ENCODE measurements around the gene ICA1.

The ICA1 gene

DNA sequence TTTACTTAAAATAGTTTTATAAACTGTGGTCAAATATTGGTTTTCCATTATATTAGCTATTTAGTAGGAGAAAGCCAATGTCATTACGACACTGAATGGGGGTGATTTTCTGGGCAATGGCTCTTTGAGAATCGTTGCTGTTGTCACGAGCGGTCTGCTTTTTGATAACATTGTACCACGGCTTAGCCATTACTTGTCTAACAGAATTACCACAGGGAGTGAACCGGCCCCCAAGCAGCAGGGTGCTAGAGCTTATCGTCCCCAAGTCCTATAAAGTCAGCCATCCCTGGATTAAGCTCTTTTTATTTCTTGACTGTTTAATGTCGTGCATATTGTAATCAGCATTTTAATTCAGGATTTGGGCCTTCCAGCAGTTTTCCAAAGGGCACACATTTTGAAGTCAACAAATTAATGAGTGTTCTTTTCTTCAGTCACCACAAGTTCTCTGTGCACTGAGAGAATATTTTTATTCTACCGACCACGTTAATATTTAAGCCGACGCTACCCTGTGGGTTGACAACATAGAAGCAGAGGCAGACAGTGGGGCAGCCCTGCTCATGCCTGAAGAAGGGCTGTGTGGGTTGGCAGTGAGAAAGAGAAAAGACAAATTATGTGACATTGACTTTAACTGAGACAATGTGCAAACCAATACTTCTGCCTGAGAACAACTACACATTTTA is 125.8 kb downstream of the ICA1 start:
- TF ChIP-seq, protein P1, sequence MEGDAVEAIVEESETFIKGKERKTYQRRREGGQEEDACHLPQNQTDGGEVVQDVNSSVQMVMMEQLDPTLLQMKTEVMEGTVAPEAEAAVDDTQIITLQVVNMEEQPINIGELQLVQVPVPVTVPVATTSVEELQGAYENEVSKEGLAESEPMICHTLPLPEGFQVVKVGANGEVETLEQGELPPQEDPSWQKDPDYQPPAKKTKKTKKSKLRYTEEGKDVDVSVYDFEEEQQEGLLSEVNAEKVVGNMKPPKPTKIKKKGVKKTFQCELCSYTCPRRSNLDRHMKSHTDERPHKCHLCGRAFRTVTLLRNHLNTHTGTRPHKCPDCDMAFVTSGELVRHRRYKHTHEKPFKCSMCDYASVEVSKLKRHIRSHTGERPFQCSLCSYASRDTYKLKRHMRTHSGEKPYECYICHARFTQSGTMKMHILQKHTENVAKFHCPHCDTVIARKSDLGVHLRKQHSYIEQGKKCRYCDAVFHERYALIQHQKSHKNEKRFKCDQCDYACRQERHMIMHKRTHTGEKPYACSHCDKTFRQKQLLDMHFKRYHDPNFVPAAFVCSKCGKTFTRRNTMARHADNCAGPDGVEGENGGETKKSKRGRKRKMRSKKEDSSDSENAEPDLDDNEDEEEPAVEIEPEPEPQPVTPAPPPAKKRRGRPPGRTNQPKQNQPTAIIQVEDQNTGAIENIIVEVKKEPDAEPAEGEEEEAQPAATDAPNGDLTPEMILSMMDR (IDR thresholded peaks at IDR 0.05; ENCODE audit: insufficient read depth, low read length, missing control alignments), result no peak
- ChIA-PET CTCF (interaction anchor here (1.2 kb wide), 1 partner anchor 54 kb away, joined by 3 read pairs; no protein-coding TSS in a partner anchor), POLR2A (no interaction called here)
- H3K4me3 ChIP-seq (ENCODE audit: low read depth, low read length), result no peak overlapping the region
- no peak for DNase-seq (ENCODE audit: low read depth, low spot score)

DNA sequence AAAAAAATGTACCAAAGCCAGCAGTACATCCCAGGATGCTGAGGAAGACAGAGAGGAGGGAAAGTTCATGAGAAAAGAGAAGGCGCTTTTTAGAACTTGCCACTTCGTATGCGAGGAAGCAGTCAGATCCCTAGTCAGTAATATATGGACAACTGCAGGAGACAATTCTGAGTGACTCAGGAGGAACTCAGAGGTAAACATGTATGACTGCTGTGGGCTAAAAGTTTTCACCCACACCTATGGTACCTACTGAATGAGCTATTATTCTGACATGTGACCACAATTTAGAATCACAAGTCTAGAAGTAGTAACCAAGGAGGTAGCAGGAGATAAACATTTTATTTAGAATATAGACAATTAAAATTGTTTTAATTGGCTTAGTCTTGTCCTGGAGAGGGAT is 126.5 kb downstream of the ICA1 start:
- H3K4me3 ChIP-seq (ENCODE audit: low read depth, low read length), result no peak overlapping the region
- TF ChIP-seq, protein P1 (IDR thresholded peaks at IDR 0.05; ENCODE audit: insufficient read depth, low read length, missing control alignments), result no peak
- no peak for DNase-seq (ENCODE audit: low read depth, low spot score)
- ChIA-PET CTCF (interaction anchor here (0.6 to 1.2 kb wide), 2 partner anchors 55 to 573 kb away, joined by 3 read pairs; no protein-coding TSS in a partner anchor), POLR2A (no interaction called here)

DNA sequence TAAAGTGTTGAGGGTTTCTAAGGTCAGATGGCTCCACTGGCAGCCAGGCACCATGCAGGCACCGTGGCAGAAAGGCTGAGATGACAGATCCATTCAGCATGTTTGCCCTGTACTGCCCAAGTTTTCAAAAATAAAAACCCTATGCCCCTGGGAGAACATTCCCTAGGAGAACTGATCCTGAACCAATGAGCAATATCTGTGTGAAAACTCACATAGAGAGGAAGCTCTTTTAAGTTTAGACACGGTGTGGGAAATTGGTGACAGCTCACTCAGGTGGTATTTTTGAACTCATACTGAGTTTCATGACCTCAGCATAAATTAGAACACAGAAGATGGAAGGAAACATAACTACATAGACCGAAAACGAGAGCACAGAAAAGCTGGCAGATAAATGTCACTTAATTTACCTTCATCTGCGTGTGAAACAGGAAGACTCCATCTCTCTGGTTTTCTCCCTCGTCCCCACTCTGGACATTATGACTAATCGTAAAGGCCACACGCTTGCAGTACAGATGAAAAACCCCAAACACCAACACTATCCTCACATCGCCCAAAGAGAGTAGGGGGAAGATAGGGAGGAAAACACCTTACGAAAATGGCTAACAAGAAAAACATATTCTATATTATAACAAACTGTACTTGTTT is 127.8 kb downstream of the ICA1 start:
- no peak overlapping the region for H3K4me3 ChIP-seq (ENCODE audit: low read depth, low read length)
- ChIA-PET POLR2A (no interaction called here), CTCF (no interaction called here)
- TF ChIP-seq, protein P1 (IDR thresholded peaks at IDR 0.05; ENCODE audit: insufficient read depth, low read length, missing control alignments), result no peak
- DNase-seq (ENCODE audit: low read depth, low spot score), result no peak

DNA sequence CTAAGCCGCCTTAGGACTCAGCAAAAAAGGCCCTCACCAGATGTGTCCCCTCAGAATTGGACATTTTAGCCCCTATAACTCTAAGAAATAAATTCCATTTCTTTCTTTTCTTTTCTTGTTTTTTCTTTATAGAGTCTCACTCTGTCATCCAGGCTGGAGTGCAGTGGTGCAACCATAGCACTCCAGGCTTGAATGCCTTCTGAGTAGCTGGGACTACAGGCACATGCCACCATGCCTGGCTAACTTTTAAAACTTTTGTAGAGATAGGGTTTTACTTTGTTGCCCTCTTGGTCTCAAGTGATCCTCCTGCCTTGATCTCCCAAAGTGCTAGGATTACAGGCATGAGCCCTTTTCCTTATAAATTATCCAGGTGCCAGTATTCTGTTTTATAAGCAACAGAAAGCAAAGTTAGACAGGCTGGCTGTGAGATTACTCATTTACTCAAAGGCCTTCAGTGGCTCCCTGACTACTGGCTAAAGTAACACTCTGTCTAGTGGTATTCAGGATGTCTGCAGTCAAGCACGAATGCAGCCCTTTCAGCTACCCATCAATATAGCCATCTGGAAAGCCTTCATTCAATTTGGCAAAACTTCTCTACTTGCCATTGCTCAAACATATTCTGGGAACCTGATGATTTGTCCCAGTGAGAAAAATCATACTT is 128.6 kb downstream of the ICA1 start:
- ChIA-PET CTCF (no interaction called here), POLR2A (no interaction called here)
- TF ChIP-seq, protein P1 (IDR thresholded peaks at IDR 0.05; ENCODE audit: insufficient read depth, low read length, missing control alignments), result no peak
- H3K4me3 ChIP-seq (ENCODE audit: low read depth, low read length), result no peak overlapping the region
- no peak for DNase-seq (ENCODE audit: low read depth, low spot score)

DNA sequence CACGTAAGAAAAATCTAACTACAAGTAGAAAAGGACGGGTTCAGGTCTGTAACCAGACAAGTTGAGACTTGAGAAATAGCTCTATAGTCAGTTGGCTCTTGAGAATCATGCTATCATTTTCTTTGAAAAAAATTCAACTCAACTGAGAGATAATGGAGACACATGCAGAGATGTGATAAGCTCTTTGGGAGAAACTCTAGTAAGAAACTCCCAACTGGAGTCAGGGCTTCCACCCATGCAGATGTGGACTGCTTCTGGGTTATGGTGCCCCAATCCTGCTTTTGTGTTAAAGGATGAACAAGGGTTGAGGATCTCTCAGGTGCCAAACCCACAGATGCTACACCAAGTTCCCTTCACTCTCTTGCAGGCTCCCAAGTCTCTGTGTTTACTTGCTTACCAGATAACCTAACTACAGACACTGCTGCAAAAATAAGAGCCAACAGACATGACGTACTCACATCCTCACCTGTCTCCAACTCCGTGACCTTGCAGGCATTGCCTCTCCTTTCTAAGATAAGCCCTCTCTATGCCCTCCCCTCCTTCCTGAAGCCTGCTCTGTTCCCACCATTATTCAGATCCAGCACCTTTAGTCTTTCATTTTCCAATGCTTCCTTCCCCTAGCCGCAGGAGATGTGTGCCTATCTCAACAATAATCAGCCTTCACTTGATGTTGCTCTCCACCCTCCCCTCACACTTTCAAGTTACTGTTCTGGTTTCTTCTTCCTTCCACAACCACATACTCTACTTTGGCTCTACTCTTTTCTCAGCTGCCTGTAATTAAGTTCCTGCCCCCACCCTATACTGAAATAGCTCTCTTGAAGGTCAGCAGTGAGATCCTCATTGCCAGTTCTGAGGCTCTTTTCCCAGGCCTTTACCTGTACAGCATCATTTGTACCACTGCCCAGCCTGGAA is 130.0 kb downstream of the ICA1 start:
- no peak overlapping the region for H3K4me3 ChIP-seq (ENCODE audit: low read depth, low read length)
- POLR2A ChIA-PET, result no interaction called here
- CTCF ChIA-PET, result no interaction called here
- TF ChIP-seq, protein P1 (IDR thresholded peaks at IDR 0.05; ENCODE audit: insufficient read depth, low read length, missing control alignments), result no peak
- no peak for DNase-seq (ENCODE audit: low read depth, low spot score)
